HCT116 (cell line): ENCODE results near the gene XPNPEP1. TPM values are rescaled to one million over a fixed set of nuclear protein-coding genes. Genes with fewer than 3 reads are reported as not detected.

ENCODE experiments used
- ATAC-seq: fragments of 200-7000 bp; cut with Tn5 transposase; 2 replicates; pipeline ENCODE4 v1.9.1; 2020; ENCODE audit warnings: mild to moderate bottlenecking, moderate library complexity
- BruUV-seq: library from RNA; stranded (reverse); fragments of 400-500 nt; replicated peaks from 2 replicates; lab custom pipeline; 2021; lab: Mats Ljungman, UMichigan
- CTCF ChIA-PET: fragments of 300-600 bp; sonication (Branson Sonifier 250); formaldehyde crosslinking; loops from one replicate; lab custom pipeline; 2021; ENCODE audit warnings: antibody characterized with exemption; lab: Charles Lee
- POLR2A ChIA-PET: fragments of 300-600, 350-600 bp; sonication (Branson Sonifier 250); formaldehyde crosslinking; loops from one replicate; lab custom pipeline; 2021; ENCODE audit warnings: antibody characterized with exemption; lab: Charles Lee
- RAD21 ChIA-PET, 2 experiments: fragments of 300-600 bp; sonication (Branson Sonifier 250); formaldehyde crosslinking; loops; one replicate each; lab custom pipeline; 2023; ENCODE audit warnings: low total read pairs in 2 of 2; ENCODE audit not compliant: uncharacterized antibody in 2 of 2, unreplicated experiment in 2 of 2, low non-redundant PET in 1 of 2; lab: Charles Lee
- DNase-seq: peaks from one replicate; pipeline ENCODE4 v3.0.0-alpha.2; 2010; ENCODE audit warnings: low read depth, low spot score
- H2AFZ ChIP-seq: fragments of 200-600 bp; shearing (Covaris generic), sonication (generic); 2 replicates; pipeline ENCODE4 v1.6.1; 2017; ENCODE audit warnings: low read depth, mixed run types, mixed read lengths, antibody characterized with exemption, low read length; ENCODE audit not compliant: poor library complexity, severe bottlenecking
- H3K27ac ChIP-seq: 2 replicates; pipeline ENCODE4 v1.5.1; 2012; ENCODE audit warnings: low read depth, low read length
- H3K27me3 ChIP-seq: fragments of 200-600 bp; sonication (generic); 2 replicates; pipeline ENCODE4 v1.6.1; 2016; ENCODE audit warnings: mixed run types, low read length, mixed read lengths; ENCODE audit not compliant: insufficient read depth
- H3K36me3 ChIP-seq, 2 experiments: fragments of 200-500 bp in 1 of 2; fragments of 200-600 bp in 1 of 2; sonication (Bioruptor generic) in 1 of 2; sonication (generic) in 1 of 2; 2 replicates each; pipeline versions ENCODE4 v1.5.1 to v1.6.1; 2014 to 2016; ENCODE audit warnings: low read length in 2 of 2, inconsistent platforms in 1 of 2, mixed read lengths in 1 of 2, mixed run types in 1 of 2; ENCODE audit not compliant: insufficient read depth in 2 of 2, control insufficient read depth in 1 of 2
- H3K4me1 ChIP-seq, 2 experiments: fragments of 200-600 bp in 1 of 2; sonication (generic) in 1 of 2; 2 replicates each; pipeline versions ENCODE4 v1.5.1 to v1.6.1; 2012 to 2017; ENCODE audit warnings: low read length in 2 of 2, inconsistent platforms in 1 of 2, mild to moderate bottlenecking in 1 of 2, mixed read lengths in 1 of 2, mixed run types in 1 of 2, moderate library complexity in 1 of 2; ENCODE audit not compliant: insufficient read depth in 2 of 2, control insufficient read depth in 1 of 2
- H3K4me2 ChIP-seq: fragments of 200-600 bp; sonication (generic); 2 replicates; pipeline ENCODE4 v1.6.1; 2017; ENCODE audit warnings: mixed run types, low read length, mixed read lengths
- H3K4me3 ChIP-seq, 2 experiments: fragments of 200-600 bp in 1 of 2; sonication (generic) in 1 of 2; replicated peaks in 1 of 2; 2 replicates each; pipeline ENCODE4 v1.5.1; 2011 to 2016; ENCODE audit warnings: low read length in 2 of 2, control low read depth in 1 of 2, low read depth in 1 of 2, mild to moderate bottlenecking in 1 of 2, mixed read lengths in 1 of 2, mixed run types in 1 of 2
- H3K79me2 ChIP-seq: fragments of 200-600 bp; sonication (generic); 2 replicates; pipeline ENCODE4 v1.6.1; 2017; ENCODE audit warnings: mild to moderate bottlenecking, mixed run types, low read length, moderate library complexity, mixed read lengths; ENCODE audit not compliant: insufficient read depth
- H3K9ac ChIP-seq: fragments of 200-600 bp; sonication (generic); 2 replicates; pipeline ENCODE4 v1.6.1; 2016; ENCODE audit warnings: low read length, mixed read lengths
- H3K9me2 ChIP-seq: fragments of 200-600 bp; sonication (generic), shearing (Covaris generic); 2 replicates; pipeline ENCODE4 v1.6.1; 2017; ENCODE audit warnings: mixed run types, mild to moderate bottlenecking, moderate library complexity; ENCODE audit not compliant: insufficient read depth
- H3K9me3 ChIP-seq, 2 experiments: fragments of 200-500 bp in 1 of 2; fragments of 200-600 bp in 1 of 2; sonication (Bioruptor generic) in 1 of 2; sonication (generic) in 1 of 2; 2 replicates each; pipeline ENCODE4 v1.6.1; 2014 to 2017; ENCODE audit warnings: low read length in 2 of 2, mixed read lengths in 2 of 2, inconsistent platforms in 1 of 2, low read depth in 1 of 2, mild to moderate bottlenecking in 1 of 2, mixed run types in 1 of 2, moderate library complexity in 1 of 2; ENCODE audit not compliant: control insufficient read depth in 1 of 2, insufficient read depth in 1 of 2
- H4K20me1 ChIP-seq: fragments of 200-600 bp; sonication (generic), shearing (Covaris generic); 2 replicates; pipeline ENCODE4 v1.6.1; 2017; ENCODE audit warnings: mixed run types, mild to moderate bottlenecking, moderate library complexity; ENCODE audit not compliant: insufficient read depth
- CBX3 ChIP-seq: IDR thresholded peaks from 2 replicates; pipeline ENCODE4 v1.6.1; 2012; ENCODE audit warnings: low read depth
- CEBPB ChIP-seq: IDR thresholded peaks from 2 replicates; pipeline ENCODE4 v1.6.1; 2012; ENCODE audit warnings: low read depth
- ELF1 ChIP-seq: IDR thresholded peaks from 2 replicates; pipeline ENCODE4 v1.6.1; 2012; ENCODE audit warnings: low read depth, borderline replicate concordance
- EZH2 ChIP-seq: fragments of 200-600 bp; sonication (generic); IDR thresholded peaks from 2 replicates; pipeline ENCODE4 v1.6.1; 2017; ENCODE audit warnings: antibody characterized with exemption, mixed run types
- EZH2phosphoT487 ChIP-seq: fragments of 200-600 bp; IDR thresholded peaks from 2 replicates; pipeline ENCODE4 v1.6.1; 2018; ENCODE audit warnings: antibody characterized with exemption, borderline replicate concordance
- FOSL1 ChIP-seq: IDR thresholded peaks from 2 replicates; pipeline ENCODE4 v1.6.1; 2012; ENCODE audit warnings: low read depth
- JUND ChIP-seq: IDR thresholded peaks from 2 replicates; pipeline ENCODE4 v1.6.1; 2012
- POLR2AphosphoS5 ChIP-seq: IDR thresholded peaks from 2 replicates; pipeline ENCODE4 v1.6.1; 2011; ENCODE audit warnings: mild to moderate bottlenecking, low read depth, low read length, moderate library complexity
- RAD21 ChIP-seq: IDR thresholded peaks from 2 replicates; pipeline ENCODE4 v1.6.1; 2012; ENCODE audit warnings: low read depth, mild to moderate bottlenecking
- SIN3A ChIP-seq: IDR thresholded peaks from 2 replicates; pipeline ENCODE4 v1.6.1; 2012; ENCODE audit warnings: low read depth
- SP1 ChIP-seq: IDR thresholded peaks from 2 replicates; pipeline ENCODE4 v1.6.1; 2012; ENCODE audit warnings: low read depth
- TCF7L2 ChIP-seq: IDR thresholded peaks from 2 replicates; pipeline ENCODE4 v1.7.0; 2011; ENCODE audit warnings: borderline replicate concordance, inconsistent platforms; ENCODE audit not compliant: insufficient read depth, insufficient read length; ENCODE audit errors: extremely low read depth
- YY1 ChIP-seq: IDR thresholded peaks from 2 replicates; pipeline ENCODE4 v1.6.1; 2011; ENCODE audit warnings: low read length, low read depth, moderate library complexity, mild to moderate bottlenecking; ENCODE audit not compliant: insufficient replicate concordance; ENCODE audit errors: extremely low read depth
- ZBTB33 ChIP-seq: IDR thresholded peaks from 2 replicates; pipeline ENCODE4 v1.6.1; 2011; ENCODE audit warnings: mild to moderate bottlenecking, low read length, moderate library complexity; ENCODE audit not compliant: insufficient replicate concordance; ENCODE audit errors: extremely low read depth
- ZFX ChIP-seq: fragments of 450-650 bp; IDR thresholded peaks from 2 replicates; pipeline ENCODE4 v1.6.1; 2017
- ZNF274 ChIP-seq: fragments of 200-500 bp; sonication (Bioruptor generic); IDR thresholded peaks from 2 replicates; pipeline ENCODE4 v1.6.1; 2014; ENCODE audit warnings: mild to moderate bottlenecking, low read depth, low read length, inconsistent platforms
- intact Hi-C: fragments of 100-400 bp; cut with micrococcal nuclease; formaldehyde crosslinking; loops from 2 replicates; pipeline ENCODE4 v1.10.0; 2022
- total RNA-seq: library from RNA; stranded (reverse); gene quantifications from one replicate; pipeline ENCODE4 v1.2.1, GENCODE V29; 2021; ENCODE audit not compliant: unreplicated experiment

Gene XPNPEP1
- total RNA-seq, 1 experiment from 2014 or later = 87.3 TPM

GRCh38 chr10:109929501-109930219 lies 6.3 kb upstream of the XPNPEP1 start (continued):
- TF ChIP-seq TCF7L2 = no peak

- BruUV-seq = no TSS peak
- TF ChIP-seq FOSL1 (no peak), POLR2AphosphoS5 (no peak), CEBPB (no peak), EZH2 (no peak), JUND (no peak), ZBTB33 (no peak), RAD21 (no peak), ELF1 (no peak), SP1 (no peak), TCF7L2 (no peak), ZNF274 (no peak), ZFX (no peak), CBX3 (no peak), SIN3A (no peak), YY1 (no peak), EZH2phosphoT487 (no peak)
- no peak overlapping the region for H2AFZ ChIP-seq
- no peak overlapping the region for H3K9ac ChIP-seq
- no peaks in the 10 kb centered on the region for H3K79me2 ChIP-seq
- H3K4me2 ChIP-seq = no peak overlapping the region
- no peak overlapping the region for H3K4me3 ChIP-seq
- H3K4me1 ChIP-seq = peaks cover 4 to 8% of the 10 kb centered on the region in 2 experiments; a peak in 3 of 4 replicates
- ChIA-PET RAD21 (no interaction called here), POLR2A (no interaction called here), CTCF (no interaction called here)
- no peak overlapping the region for H3K27ac ChIP-seq
- H4K20me1 ChIP-seq = no peaks in the 10 kb centered on the region
- H3K36me3 ChIP-seq = no peaks in the 10 kb centered on the region
- H3K27me3 ChIP-seq = no peaks in the 10 kb centered on the region
- intact Hi-C loops = loop anchor here (10.0 kb wide), 1 partner anchor 296 kb away; no protein-coding TSS in a partner anchor
- ATAC-seq = no peak
- no peak for DNase-seq
- no peaks in the 10 kb centered on the region for H3K9me3 ChIP-seq
- H3K9me2 ChIP-seq = no peaks in the 10 kb centered on the region
Observed at GRCh38 chr10:109928475-109928891, 5.2 kb upstream of the XPNPEP1 start.
